Measurements from ENCODE around the gene SLC39A1.

- TF ChIP-seq GATA3 (IDR thresholded peaks at IDR 0.05; ENCODE audit: low read depth, low read length) (no peak), GATA2 (IDR thresholded peaks at IDR 0.05; ENCODE audit: low read depth, low read length) (no peak)
Observed at GRCh38 chr1:153942766-153943549, 20.4 kb downstream of the SLC39A1 start.

Data from SH-SY5Y (cell line).